ENCODE measurements around the gene ABCA4.
"Not testable (repeated sequence)": the region's sequence is repeated elsewhere in the genome, so short reads cannot be mapped to it uniquely, and the experiment has no call there.

Gene ABCA4

DNA sequence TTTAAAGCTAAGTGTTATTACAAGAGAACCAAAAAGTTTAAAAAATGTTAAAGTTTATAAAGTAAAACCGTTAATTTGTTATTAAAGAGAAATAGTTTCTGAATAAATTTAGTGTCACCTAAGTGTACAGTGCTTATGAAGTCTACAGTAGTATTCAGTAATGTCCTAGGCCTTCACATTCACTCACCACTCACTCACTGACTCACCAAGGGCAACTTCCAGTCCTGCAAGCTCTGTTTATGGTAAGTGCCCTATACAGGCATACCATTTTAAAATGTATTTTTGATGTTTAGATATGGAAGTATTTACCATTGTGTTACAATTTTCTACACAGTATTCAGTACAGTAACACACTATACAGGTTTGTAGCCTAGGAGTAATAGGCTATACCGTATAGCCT lies 151.6 kb downstream of the ABCA4 start:
- no peak for DNase-seq

- no peak for DNase-seq
Measured at GRCh38 chr1:93967306-93967705, 153.6 kb downstream of the ABCA4 start.

DNA sequence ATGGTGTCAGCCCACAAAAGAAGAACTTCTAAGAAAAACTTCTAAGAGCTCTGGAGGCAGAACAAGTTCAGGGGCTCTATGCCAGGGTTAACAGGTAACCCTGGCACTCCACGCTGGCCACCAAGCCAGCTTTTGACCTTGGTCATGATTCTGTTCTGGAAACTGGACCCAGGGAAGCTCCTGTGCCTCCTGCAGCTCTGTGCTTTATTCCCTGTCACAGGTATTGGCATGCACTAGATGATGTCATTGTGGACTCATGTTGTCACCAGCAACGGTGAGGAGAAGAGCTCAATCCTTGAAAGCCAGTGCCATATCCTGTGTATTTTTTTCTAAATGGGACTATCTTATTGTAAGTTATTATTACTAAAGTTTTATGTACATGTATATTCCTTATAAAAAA lies 155.1 kb downstream of the ABCA4 start:
- no peak for DNase-seq

GRCh38 chr1:93965256-93965655 lies 155.7 kb downstream of the ABCA4 start:
- no peak for DNase-seq

- no peak for DNase-seq
Measured at GRCh38 chr1:93964777-93965200, 156.2 kb downstream of the ABCA4 start.

DNA sequence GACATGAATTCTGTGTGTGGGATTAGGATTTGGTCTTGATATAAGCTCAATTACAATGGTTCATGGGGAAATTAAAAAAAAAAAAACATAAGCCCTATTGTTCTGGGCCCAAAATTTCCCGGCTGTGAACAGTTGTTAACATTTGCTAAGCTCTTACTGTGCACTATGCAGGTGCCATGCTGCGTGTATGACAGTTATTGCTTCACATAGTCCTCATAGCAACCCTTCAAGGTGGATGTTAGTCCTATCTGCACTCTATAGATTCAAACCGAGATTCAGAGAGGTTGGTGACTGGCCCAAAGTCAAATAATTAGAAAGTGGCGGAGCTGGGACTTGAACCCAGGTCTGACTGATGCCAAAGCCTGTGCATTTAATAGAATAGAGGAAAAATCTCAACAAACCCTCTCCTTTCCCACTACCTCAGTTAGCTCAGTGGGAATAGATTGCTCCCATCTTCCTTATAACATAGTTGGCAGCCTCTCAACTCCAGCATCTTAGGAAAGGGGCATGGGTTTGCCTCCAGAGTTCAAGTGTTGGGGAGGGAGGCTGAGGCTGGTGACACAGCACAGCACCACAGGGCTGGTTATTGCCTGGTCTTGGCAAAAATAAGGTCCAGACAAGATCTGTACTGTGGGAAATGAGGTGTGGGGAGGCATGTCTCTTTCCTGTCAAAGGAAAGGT lies 156.7 kb downstream of the ABCA4 start:
- no peak for DNase-seq

DNA sequence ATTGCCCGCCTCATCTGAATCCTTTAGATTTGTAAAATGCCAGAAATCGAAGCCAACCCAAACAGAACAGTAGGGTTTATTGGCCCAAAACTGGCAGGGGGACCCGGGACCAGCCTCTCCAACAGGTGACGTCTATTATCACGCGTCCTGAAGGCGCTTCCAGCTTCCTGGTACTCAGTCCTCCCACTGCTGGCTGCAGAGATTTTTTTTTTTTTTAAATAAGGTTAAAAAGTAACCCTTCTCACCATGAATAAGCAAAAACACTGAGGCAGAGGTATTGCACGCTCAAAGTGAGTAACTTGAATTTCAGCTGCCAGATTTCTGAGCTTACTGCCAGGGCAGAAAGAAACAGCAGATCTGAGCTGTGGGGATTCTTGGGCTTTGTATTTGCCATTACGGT lies 157.4 kb downstream of the ABCA4 start:
- DNase-seq, result no peak

- no peak for DNase-seq
Measured at GRCh38 chr1:93961906-93962305, 159.0 kb downstream of the ABCA4 start.

- DNase-seq, result no peak
Measured at GRCh38 chr1:93961443-93961842, 159.5 kb downstream of the ABCA4 start.

DNA sequence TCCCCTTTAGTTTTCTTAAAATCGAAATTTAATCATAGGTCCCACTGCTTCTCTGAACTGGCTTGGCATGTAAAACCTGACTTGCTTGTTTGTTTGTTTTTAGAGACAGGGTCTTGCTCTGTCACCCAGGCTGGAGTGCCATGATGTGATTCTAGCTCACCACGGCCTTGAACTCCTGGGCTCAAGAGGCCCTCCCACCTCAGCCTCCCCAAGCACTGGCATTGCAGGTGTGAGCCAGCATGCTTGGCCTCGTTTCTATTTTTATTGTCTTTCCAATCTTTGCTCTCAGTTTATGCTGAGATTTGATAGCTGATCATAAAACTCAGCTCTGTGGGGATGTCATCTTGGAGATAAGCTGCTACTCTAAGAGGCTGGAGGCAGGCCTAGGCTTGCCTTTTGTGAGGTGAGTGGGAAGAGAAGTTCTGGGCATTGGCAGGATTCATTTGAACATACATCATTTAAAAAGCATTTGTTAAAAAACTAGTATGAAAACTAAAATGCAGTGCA lies 160.3 kb downstream of the ABCA4 start:
- DNase-seq, result no peak

- no peak for DNase-seq
Measured at GRCh38 chr1:93959413-93959812, 161.5 kb downstream of the ABCA4 start.

DNA sequence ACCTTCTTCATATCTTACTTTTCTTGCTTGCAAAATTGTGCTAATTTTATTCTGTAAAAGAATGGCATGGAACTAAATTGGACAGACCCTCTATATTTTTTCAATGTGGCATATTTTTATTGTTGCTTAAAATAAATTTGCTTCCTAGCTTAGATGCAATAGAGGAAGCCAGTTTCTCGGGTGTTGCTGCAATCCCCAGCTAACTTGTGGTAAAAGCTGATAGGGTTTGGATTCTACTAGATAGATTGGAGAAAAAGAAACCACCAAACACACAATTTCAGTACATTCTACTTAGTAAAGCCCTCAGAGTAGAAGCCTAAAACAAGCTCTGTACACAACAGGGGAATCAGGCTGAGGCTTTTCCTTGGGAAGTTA lies 162.2 kb downstream of the ABCA4 start:
- DNase-seq, result no peak

DNA sequence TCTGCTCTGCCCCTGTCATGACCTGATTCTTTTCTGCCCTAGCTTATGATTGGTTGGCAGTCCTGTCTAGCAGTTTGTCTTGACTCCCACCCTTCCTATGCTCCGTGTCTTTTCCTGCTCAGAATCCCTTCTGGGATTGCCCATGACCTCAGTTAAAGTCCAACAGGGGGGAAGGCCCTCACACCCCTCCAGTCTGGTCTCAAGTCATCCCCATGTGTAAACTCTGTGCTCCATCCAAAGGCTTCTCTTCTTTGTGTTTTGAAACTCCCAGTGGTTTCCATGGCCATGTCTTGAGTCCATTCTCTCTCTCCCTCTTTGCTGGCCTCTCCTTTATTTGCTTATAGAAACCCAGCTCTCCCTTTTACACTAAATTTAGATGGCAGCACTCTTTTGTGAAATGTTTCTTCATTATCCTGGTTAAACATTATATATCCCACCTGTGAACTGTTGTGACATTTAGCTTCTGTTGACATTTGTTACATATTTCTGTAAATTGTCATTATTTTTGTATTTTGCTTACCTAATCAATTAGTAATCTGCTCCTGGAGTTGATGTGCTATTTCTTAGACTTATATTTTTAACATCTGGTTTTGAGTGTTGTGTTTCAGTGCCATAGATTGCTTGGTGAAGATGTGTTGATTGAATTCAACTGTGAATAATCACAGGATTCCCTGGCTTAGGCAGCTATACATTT lies 162.8 kb downstream of the ABCA4 start:
- no peak for DNase-seq

DNA sequence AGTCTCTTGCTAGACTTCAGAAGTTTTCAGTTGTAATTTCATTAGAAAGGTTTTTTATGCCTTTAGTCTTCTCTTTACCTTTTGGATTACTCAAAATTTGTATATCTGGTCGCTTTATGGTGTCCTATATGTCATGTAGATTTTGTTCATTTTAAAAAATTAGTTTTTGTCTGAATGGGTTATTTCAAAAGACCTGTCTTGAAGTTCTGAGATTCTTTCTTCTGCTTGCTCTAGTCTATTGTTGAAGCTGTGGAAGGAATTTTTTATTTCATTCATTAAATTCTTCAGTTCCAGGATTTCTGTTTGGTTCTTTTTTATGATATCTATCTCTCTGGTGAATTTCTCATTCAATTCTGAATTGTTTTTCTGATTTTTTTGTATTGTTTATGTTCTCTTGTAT lies 165.2 kb downstream of the ABCA4 start:
- no peak for DNase-seq

DNA sequence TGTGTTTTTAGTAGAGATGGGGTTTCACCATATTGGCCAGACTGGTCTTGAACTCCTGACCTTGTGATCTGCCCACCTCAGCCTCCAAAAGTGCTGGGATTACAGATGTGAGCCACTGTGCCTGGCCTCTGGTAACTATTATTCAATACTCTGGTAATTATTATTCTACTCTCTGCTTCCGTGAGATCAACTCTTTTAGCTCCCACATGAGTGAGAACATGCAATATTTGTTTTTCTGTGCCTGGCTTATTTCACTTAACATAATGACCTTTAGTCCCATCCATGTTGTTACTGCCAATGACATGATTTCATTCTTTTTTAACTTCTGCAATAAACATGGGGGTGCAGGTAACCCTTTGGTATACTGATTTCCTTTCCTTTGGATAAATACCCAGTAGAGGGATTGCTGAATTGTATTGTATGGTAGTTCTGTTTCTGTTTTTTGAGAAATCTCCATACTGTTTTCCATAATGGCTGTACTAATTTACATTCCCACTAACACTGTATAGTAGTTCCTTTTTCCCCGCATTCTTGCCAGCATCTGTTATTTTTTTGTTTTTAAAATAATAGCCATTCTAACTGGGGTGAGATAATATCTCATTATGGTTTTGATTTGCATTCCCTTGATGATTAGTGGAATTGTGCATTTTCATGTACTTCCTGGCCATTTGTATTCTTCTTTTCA lies 173.8 kb downstream of the ABCA4 start:
- DNase-seq, result not testable (repeated sequence)

All from GF-D8 (cell line).